Fibroblast of villous mesenchyme (primary cell): Measurements from ENCODE around the gene ITGAX. TPM values are rescaled to one million over a fixed set of nuclear protein-coding genes. Genes with fewer than 3 reads are reported as not detected.

Experiments
- DNase-seq: peaks from one replicate; pipeline ENCODE4 v3.0.0-alpha.2; 2010; ENCODE audit warnings: low read depth
- H3K4me3 ChIP-seq: 2 replicates; pipeline ENCODE4 v1.5.1; 2011; ENCODE audit warnings: low read depth, mild to moderate bottlenecking, low read length
- total RNA-seq: library from RNA; depleted of rRNA; stranded (reverse); fragments of >200 nt; gene quantifications from 2 replicates; pipeline ENCODE4 v1.2.3, GENCODE V29; 2012
- TF ChIP-seq, protein P1 (sequence below): IDR thresholded peaks from 2 replicates; pipeline ENCODE4 v1.5.1; 2012; ENCODE audit warnings: low read depth, mild to moderate bottlenecking, low read length; ENCODE audit not compliant: insufficient read depth

Gene ITGAX
- total RNA-seq, 1 donor, result not detected

DNA sequence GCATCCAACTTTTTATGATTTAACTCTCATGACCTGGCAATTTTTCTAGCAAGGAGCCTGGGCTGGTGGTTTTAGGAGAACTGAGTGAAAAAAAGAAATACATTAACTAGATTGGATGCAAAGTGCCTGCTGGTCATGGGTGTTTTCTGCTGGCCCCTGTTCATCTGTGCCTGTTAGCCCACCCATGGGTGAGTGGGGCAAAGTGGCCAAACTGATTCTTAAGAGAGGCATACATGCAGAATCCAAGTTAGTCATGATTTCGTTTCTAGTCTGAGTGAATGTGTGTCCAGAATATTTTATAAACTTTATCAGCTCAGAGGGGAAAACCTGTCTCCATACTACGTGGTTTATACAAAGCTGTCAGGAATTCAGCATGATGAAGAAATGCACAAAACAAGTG lies 33.6 kb downstream of the ITGAX start:
- no peak overlapping the region for H3K4me3 ChIP-seq
- TF ChIP-seq, protein P1, sequence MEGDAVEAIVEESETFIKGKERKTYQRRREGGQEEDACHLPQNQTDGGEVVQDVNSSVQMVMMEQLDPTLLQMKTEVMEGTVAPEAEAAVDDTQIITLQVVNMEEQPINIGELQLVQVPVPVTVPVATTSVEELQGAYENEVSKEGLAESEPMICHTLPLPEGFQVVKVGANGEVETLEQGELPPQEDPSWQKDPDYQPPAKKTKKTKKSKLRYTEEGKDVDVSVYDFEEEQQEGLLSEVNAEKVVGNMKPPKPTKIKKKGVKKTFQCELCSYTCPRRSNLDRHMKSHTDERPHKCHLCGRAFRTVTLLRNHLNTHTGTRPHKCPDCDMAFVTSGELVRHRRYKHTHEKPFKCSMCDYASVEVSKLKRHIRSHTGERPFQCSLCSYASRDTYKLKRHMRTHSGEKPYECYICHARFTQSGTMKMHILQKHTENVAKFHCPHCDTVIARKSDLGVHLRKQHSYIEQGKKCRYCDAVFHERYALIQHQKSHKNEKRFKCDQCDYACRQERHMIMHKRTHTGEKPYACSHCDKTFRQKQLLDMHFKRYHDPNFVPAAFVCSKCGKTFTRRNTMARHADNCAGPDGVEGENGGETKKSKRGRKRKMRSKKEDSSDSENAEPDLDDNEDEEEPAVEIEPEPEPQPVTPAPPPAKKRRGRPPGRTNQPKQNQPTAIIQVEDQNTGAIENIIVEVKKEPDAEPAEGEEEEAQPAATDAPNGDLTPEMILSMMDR, result no peak
- DNase-seq, result no peak

DNA sequence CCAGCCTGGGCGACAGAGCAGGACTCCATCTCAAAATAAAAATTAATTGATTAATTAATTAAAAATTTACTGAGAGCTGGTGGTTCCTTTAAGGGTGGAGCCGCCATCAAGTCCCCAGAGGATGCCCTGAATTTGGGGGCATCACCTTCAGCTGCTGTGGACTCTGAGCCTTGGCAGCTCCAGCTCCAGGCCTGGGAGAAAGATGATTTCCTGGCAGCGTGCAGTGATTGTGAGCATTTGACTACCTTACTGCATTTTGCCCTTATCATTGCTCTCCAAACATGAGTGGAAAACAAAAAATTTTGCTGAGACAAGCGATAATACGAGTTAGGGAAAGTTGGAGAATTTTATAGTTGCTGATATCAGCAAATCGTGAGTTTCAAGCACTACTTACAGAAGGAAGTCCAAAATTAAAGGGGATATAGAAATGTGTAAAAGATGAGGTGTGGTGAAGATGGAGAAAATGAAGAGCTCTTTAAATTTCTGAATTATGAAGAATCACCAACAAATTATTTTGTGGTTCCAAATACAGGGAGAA lies 35.6 kb downstream of the ITGAX start:
- no peak overlapping the region for H3K4me3 ChIP-seq
- no peak for DNase-seq
- TF ChIP-seq, protein P1, result no peak

DNA sequence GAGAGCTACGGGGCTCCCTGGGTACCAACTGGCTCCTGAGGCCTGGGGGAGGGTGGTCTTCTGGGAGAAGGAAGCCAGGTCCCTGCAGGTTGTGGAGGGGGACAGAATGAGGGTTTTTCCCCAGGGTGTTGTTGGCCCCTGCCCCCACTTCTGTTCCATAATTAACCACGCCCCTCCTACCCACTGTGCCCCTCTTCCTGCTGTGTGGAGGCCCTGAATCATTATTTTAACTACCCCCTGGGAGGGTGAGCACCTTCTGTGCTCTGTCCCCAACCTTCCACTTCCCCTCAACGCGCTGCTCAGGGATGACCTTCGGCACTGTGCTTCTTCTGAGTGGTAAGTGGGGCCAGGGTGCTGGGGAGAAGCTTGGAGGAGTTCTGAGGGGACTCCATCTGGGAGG lies 38.1 kb downstream of the ITGAX start, which contains the start of gene ITGAD:
Gene ITGAD (plus strand): TSS at position 280 of the 400 bp plus-strand sequence. CDS start 26 bp downstream, at position 306.
- TF ChIP-seq, protein P1, result no peak
- no peak within 1 kb of the TSS for H3K4me3 ChIP-seq
- no peak for DNase-seq

DNA sequence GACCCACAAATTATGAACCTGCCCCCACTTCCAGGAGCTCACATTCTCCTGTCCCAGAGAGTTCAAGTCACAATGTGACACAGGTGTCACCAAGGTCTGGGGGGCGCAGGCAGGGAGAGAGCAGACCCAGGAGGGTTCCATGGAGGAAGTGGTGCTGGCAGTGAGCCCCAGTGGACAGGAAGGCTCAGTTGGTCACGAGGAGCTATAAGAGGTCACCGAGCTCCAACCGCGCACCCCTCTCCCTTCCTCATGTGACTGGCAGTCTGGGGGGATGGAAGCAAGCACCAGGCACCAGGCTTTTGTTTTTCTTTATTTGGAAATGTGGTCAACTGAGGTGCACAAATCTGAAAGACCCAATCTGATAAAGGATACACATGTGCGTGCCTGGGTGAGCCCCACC lies 40.7 kb downstream of the ITGAX start:
- DNase-seq, result no peak
- TF ChIP-seq, protein P1, result no peak
- no peak overlapping the region for H3K4me3 ChIP-seq

DNA sequence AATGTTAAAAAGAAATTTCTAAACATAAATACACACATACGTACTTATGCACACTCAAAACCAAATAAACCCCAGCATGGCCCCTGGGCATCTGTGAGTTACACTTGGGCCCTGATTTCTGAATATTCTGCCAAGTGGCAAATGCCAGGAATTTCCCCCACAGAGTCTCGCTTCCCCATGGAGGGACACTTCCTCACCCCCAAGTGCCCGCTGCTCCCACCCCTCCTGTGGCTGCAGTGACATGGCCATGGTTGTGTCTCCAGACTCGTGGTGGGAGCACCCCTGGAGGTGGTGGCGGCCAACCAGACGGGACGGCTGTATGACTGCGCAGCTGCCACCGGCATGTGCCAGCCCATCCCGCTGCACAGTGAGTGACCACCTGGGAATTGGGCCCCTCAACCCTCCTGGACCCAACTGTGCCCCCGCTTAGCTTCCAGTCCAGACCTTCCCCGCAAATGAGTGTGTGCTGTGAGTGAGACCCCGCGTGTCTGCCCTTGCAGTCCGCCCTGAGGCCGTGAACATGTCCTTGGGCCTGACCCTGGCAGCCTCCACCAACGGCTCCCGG lies 42.2 kb downstream of the ITGAX start:
- TF ChIP-seq, protein P1, result no peak
- H3K4me3 ChIP-seq, result no peak overlapping the region
- no peak for DNase-seq

DNA sequence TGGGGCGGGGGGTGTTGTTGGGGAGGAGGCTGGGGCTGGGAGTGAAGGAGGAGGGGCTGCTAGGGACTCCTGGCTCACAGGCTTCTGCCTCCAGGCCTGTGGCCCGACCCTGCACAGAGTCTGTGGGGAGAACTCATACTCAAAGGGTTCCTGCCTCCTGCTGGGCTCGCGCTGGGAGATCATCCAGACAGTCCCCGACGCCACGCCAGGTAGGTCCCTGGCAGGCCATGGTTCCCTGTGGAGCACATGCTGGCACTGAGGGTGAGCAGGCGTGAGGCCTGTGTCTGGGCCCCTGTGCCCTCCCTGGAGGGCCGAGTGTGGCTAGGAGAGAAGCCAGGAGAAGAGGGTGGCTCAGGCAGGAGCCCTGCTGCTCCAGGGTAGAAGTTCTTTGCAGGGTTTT lies 42.7 kb downstream of the ITGAX start:
- TF ChIP-seq, protein P1, result no peak
- H3K4me3 ChIP-seq, result no peak overlapping the region
- DNase-seq, result no peak

DNA sequence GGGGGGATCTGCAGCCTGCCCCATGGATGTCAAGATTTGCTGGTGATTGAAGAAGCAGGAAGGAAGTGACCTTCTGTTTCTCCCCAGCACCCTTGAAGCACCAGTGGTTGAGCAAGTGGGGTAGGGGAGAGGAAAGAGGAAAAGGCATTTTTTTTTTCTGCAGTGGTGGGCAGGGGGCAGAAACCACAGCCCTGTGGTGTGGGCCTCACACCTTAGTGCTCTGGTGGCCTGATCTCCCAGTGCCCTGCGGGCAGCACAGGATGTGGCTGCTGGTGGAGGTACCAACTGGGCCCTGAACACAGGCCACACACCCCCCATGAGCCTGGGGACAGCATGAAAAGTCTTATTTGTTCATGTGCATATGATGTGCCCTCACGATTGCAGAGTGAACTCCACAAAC lies 45.2 kb downstream of the ITGAX start:
- no peak for DNase-seq
- no peak overlapping the region for H3K4me3 ChIP-seq
- TF ChIP-seq, protein P1, result no peak
